Mucosa of descending colon (tissue), 3 donors: ENCODE data around the gene CRYM. TPM values are rescaled to one million over a fixed set of nuclear protein-coding genes. Genes with fewer than 3 reads are reported as not detected.

Source experiments
- ATAC-seq: fragments of 200-7000 bp; cut with Tn5 transposase; one replicate; pipeline ENCODE4 v1.9.1; 2020; ENCODE audit warnings: mild to moderate bottlenecking, moderate library complexity
- DNase-seq, 3 donors: peaks; one replicate each; pipeline ENCODE4 v3.0.0-alpha.2; 2020
- H3K36me3 ChIP-seq: fragments of 200-600 bp; one replicate; pipeline ENCODE4 v1.8.0; 2021; ENCODE audit warnings: low read depth, mild to moderate bottlenecking
- H3K4me1 ChIP-seq: fragments of 200-600 bp; one replicate; pipeline ENCODE4 v1.8.0; 2021; ENCODE audit warnings: low read depth, mild to moderate bottlenecking
- H3K4me3 ChIP-seq: fragments of 200-600 bp; one replicate; pipeline ENCODE4 v1.8.0; 2021; ENCODE audit warnings: mild to moderate bottlenecking
- H3K9me3 ChIP-seq: fragments of 200-600 bp; one replicate; pipeline ENCODE4 v1.8.0; 2021; ENCODE audit warnings: mild to moderate bottlenecking
- CTCF ChIP-seq: fragments of 200-600 bp; IDR thresholded peaks from one replicate; pipeline ENCODE4 v1.8.0; 2022; ENCODE audit warnings: antibody characterized with exemption, mild to moderate bottlenecking
- intact Hi-C, 2 donors: fragments of 100-400 bp; cut with DNase I in 1 of 2; cut with micrococcal nuclease in 1 of 2; formaldehyde crosslinking; loops; one replicate each; pipeline versions ENCODE4 v1.11.0 to v1.11.1; 2022; cut with DNase I, micrococcal nuclease
- total RNA-seq, 3 donors: library from RNA; stranded (reverse); fragmentation: NEBNext Ultra II Directional in 2 of 3; extraction: Animal tissue kit (Norgen Biotek cat#: 25700) in 2 of 3; gene quantifications; one replicate each; pipeline versions ENCODE4 v1.2.1 to v1.2.4, GENCODE V29; 2021 to 2023
- donor health status: DM: no; HTN: no; CAD: no; lungs with moderate emphysema.
- donor health status: DM: no; HTN: no; CAD: no.
- donor health status: DM: no; HTN: yes; CAD: no.

CRYM gene
- total RNA-seq, 3 donors from 2014 or later: 5.6 to 14.1 (median 9.5) TPM

- Histone ChIP-seq H3K36me3 (no peaks in the 10 kb centered on the region), H3K4me3 (no peak overlapping the region), H3K4me1 (peaks cover 33% of the 10 kb centered on the region), H3K9me3 (no peaks in the 10 kb centered on the region)
- TF ChIP-seq CTCF: no peak
- intact Hi-C loops: no loop called here
- DNase-seq: no peak
- ATAC-seq: no peak
Observed at GRCh38 chr16:21265104-21265837, 12.8 kb downstream of the CRYM start.

- intact Hi-C loops: no loop called here
- H3K36me3 ChIP-seq: no peaks in the 10 kb centered on the region
- ATAC-seq (no peak), DNase-seq (no peak)
- no peak overlapping the region for H3K4me3 ChIP-seq
- H3K4me1 ChIP-seq: peaks cover 38% of the 10 kb centered on the region
- no peaks in the 10 kb centered on the region for H3K9me3 ChIP-seq
- TF ChIP-seq CTCF: no peak
Observed at GRCh38 chr16:21264571-21265036, 13.5 kb downstream of the CRYM start.

- ATAC-seq (peak; percentile 75), DNase-seq (peak in 2 of 3 donors; percentile 52 to 64)
- intact Hi-C loops: no loop called here
- H3K9me3 ChIP-seq: no peaks in the 10 kb centered on the region
- TF ChIP-seq CTCF: no peak
- no peak overlapping the region for H3K4me3 ChIP-seq
- H3K4me1 ChIP-seq: peaks cover 38% of the 10 kb centered on the region
- H3K36me3 ChIP-seq: no peaks in the 10 kb centered on the region
Observed at GRCh38 chr16:21263640-21264570, 14.2 kb downstream of the CRYM start.

- intact Hi-C loops: no loop called here
- H3K9me3 ChIP-seq: no peaks in the 10 kb centered on the region
- no peak for TF ChIP-seq CTCF
Observed at GRCh38 chr16:21262779-21263639, 15.1 kb downstream of the CRYM start.

More at GRCh38 chr16:21262779-21263639, 15.1 kb downstream of the CRYM start:
- no peak for DNase-seq
- Histone ChIP-seq H3K4me3 (no peak overlapping the region), H3K36me3 (no peaks in the 10 kb centered on the region), H3K4me1 (peaks cover 38% of the 10 kb centered on the region)
- no peak for ATAC-seq
